Tibial artery (tissue), 4 donors: ENCODE measurements around the gene B4GALNT3.

Source experiments
- DNase-seq, 2 donors: peaks; one replicate each; pipeline ENCODE4 v3.0.0-alpha.2; 2019
- H3K27ac ChIP-seq, 2 donors: fragments of 200-600 bp; sonication (generic) in 1 of 2; 1 replicate in 1 of 2; 2 replicates in 1 of 2; pipeline ENCODE4 v1.5.1; 2018 to 2019; ENCODE audit warnings: mild to moderate bottlenecking in 1 of 2
- H3K27me3 ChIP-seq, 2 donors: fragments of 200-600 bp; sonication (generic) in 1 of 2; one replicate each; pipeline versions ENCODE4 v1.5.1 to v1.6.0; 2016 to 2019
- H3K36me3 ChIP-seq, 3 donors: fragments of 200-600 bp; sonication (generic) in 2 of 3; one replicate each; pipeline ENCODE4 v1.5.1; 2016 to 2019; ENCODE audit warnings: mild to moderate bottlenecking in 2 of 3
- H3K4me1 ChIP-seq, 4 donors: fragments of 200-600 bp; sonication (generic) in 2 of 4; 1 replicate in 3 of 4; 2 replicates in 1 of 4; pipeline ENCODE4 v1.5.1; 2016 to 2019
- H3K4me3 ChIP-seq, 2 donors: fragments of 200-600 bp; sonication (generic) in 1 of 2; 1 replicate in 1 of 2; 2 replicates in 1 of 2; pipeline ENCODE4 v1.5.1; 2018 to 2019; ENCODE audit warnings: mild to moderate bottlenecking in 2 of 2
- H3K9me3 ChIP-seq, 3 donors: fragments of 200-600 bp; sonication (generic) in 1 of 3; one replicate each; pipeline ENCODE4 v1.5.1; 2016 to 2019
- CTCF ChIP-seq, 2 experiments: fragments of 200-600 bp in 1 of 2; fragments of 450-650 bp in 1 of 2; IDR thresholded peaks; one replicate each; pipeline ENCODE4 v1.5.1; 2017 to 2019; ENCODE audit warnings: antibody characterized with exemption in 2 of 2, mild to moderate bottlenecking in 1 of 2, moderate library complexity in 1 of 2
- intact Hi-C: fragments of 100-400 bp; cut with DNase I; formaldehyde crosslinking; loops from one replicate; pipeline ENCODE4 v1.15.0; 2023; ENCODE audit warnings: low total_unique reads

B4GALNT3 gene

GRCh38 chr12:563787-564298 is 104.1 kb downstream of the B4GALNT3 start:
- Histone ChIP-seq H3K4me3 (no peak overlapping the region), H3K27ac (no peak overlapping the region)

GRCh38 chr12:565161-565560 is 105.4 kb downstream of the B4GALNT3 start:
- no peak overlapping the region for H3K4me3 ChIP-seq
- H3K9me3 ChIP-seq = no peaks in the 10 kb centered on the region
- intact Hi-C loops = loop anchor here (5.0 to 10.0 kb wide), 2 partner anchors 382 to 1030 kb away; partner anchors contain the start of genes FBXL14 and RAD52
- H3K27me3 ChIP-seq = no peaks in the 10 kb centered on the region
- H3K27ac ChIP-seq = no peak overlapping the region
- DNase-seq = no peak
- H3K4me1 ChIP-seq = peaks cover 0 to 7% (median 6%) of the 10 kb centered on the region in 4 donors
- peaks cover 0 to 16% (median 4%) of the 10 kb centered on the region in 3 donors for H3K36me3 ChIP-seq
- TF ChIP-seq CTCF (IDR thresholded peaks at IDR 0.05) = no peak

More at GRCh38 chr12:563787-564298, 104.1 kb downstream of the B4GALNT3 start:
- H3K27me3 ChIP-seq = no peaks in the 10 kb centered on the region
- no peak for DNase-seq
- H3K9me3 ChIP-seq = no peaks in the 10 kb centered on the region
- TF ChIP-seq CTCF (IDR thresholded peaks at IDR 0.05) = no peak
- no peaks in the 10 kb centered on the region for H3K4me1 ChIP-seq
- intact Hi-C loops = loop anchor here (10.0 kb wide), 1 partner anchor 1031 kb away; the partner anchor contains the start of gene FBXL14
- peaks cover 0 to 24% (median 11%) of the 10 kb centered on the region in 3 donors for H3K36me3 ChIP-seq

GRCh38 chr12:565589-566105 is 105.9 kb downstream of the B4GALNT3 start:
- no peaks in the 10 kb centered on the region for H3K27me3 ChIP-seq
- peaks cover 0 to 9% (median 7%) of the 10 kb centered on the region in 4 donors for H3K4me1 ChIP-seq
- H3K9me3 ChIP-seq = no peaks in the 10 kb centered on the region
- no peak overlapping the region for H3K4me3 ChIP-seq
- no peak for DNase-seq
- intact Hi-C loops = loop anchor here (5.0 to 10.0 kb wide), 2 partner anchors 382 to 1029 kb away; partner anchors contain the start of genes FBXL14 and RAD52
- H3K36me3 ChIP-seq = peaks cover 0 to 15% (median 4%) of the 10 kb centered on the region in 3 donors
- no peak for TF ChIP-seq CTCF (IDR thresholded peaks at IDR 0.05)
- no peak overlapping the region for H3K27ac ChIP-seq

- H3K27me3 ChIP-seq = no peaks in the 10 kb centered on the region
- H3K36me3 ChIP-seq = no peaks in the 10 kb centered on the region
- intact Hi-C loops = loop anchor here (5.0 to 10.0 kb wide), 2 partner anchors 379 to 1026 kb away; partner anchors contain the start of genes FBXL14 and RAD52
- H3K4me1 ChIP-seq = peaks cover 0 to 29% (median 23%) of the 10 kb centered on the region in 4 donors
- H3K27ac ChIP-seq = no peak overlapping the region
- TF ChIP-seq CTCF (IDR thresholded peaks at IDR 0.05) = no peak
- no peak for DNase-seq
- H3K4me3 ChIP-seq = no peak overlapping the region
- no peaks in the 10 kb centered on the region for H3K9me3 ChIP-seq
These were observed 108.7 kb downstream of the B4GALNT3 start for GRCh38 chr12:568486-568885.

- no peak for TF ChIP-seq CTCF (IDR thresholded peaks at IDR 0.05)
- peak; percentile 14 to 58 for DNase-seq
- H3K4me3 ChIP-seq = peak overlapping the region in 1 of 2 donors; percentile 79
- peaks cover 0 to 29% (median 23%) of the 10 kb centered on the region in 4 donors for H3K4me1 ChIP-seq
- no peaks in the 10 kb centered on the region for H3K36me3 ChIP-seq
- intact Hi-C loops = loop anchor here (5.0 to 10.0 kb wide), 2 partner anchors 378 to 1026 kb away; partner anchors contain the start of genes FBXL14 and RAD52
- peak overlapping the region in 1 of 2 donors; percentile 94 for H3K27ac ChIP-seq
- no peaks in the 10 kb centered on the region for H3K27me3 ChIP-seq
- H3K9me3 ChIP-seq = no peaks in the 10 kb centered on the region
These were observed 109.4 kb downstream of the B4GALNT3 start for GRCh38 chr12:569091-569676.
